ENCODE results near the gene GRAMD2B.
"Not testable (repeated sequence)": the region's sequence is repeated elsewhere in the genome, so short reads cannot be mapped to it uniquely, and the experiment has no call there.

The GRAMD2B gene

GRCh38 chr5:126435714-126436113, 12.5 kb downstream of the GRAMD2B start:
- no peak overlapping the region for H3K4me3 ChIP-seq (ENCODE audit: low read depth, low read length)
- H3K27ac ChIP-seq (ENCODE audit: low read depth, low read length): no peak overlapping the region
- H3K79me2 ChIP-seq (ENCODE audit: control insufficient read depth, insufficient read depth, low read length, unreplicated experiment): peaks cover 21% of the 10 kb centered on the region
- H3K27me3 ChIP-seq (ENCODE audit: insufficient read depth, low read length): no peaks in the 10 kb centered on the region
- peaks cover 9% of the 10 kb centered on the region for H3K4me1 ChIP-seq (ENCODE audit: control insufficient read depth, insufficient read depth, low read length, unreplicated experiment)
- H3K36me3 ChIP-seq (ENCODE audit: insufficient read depth, low read length): peaks cover 27% of the 10 kb centered on the region
- H2AFZ ChIP-seq (ENCODE audit: low read length, unreplicated experiment): no peak overlapping the region

GRCh38 chr5:126437721-126438120, 14.5 kb downstream of the GRAMD2B start:
- Histone ChIP-seq H3K36me3 (ENCODE audit: insufficient read depth, low read length) (peaks cover 27% of the 10 kb centered on the region), H3K4me3 (ENCODE audit: low read depth, low read length) (no peak overlapping the region), H3K27ac (ENCODE audit: low read depth, low read length) (no peak overlapping the region), H3K79me2 (ENCODE audit: control insufficient read depth, insufficient read depth, low read length, unreplicated experiment) (peaks cover 18% of the 10 kb centered on the region), H2AFZ (ENCODE audit: low read length, unreplicated experiment) (no peak overlapping the region), H3K4me1 (ENCODE audit: control insufficient read depth, insufficient read depth, low read length, unreplicated experiment) (peaks cover 9% of the 10 kb centered on the region), H3K27me3 (ENCODE audit: insufficient read depth, low read length) (no peaks in the 10 kb centered on the region)

- Histone ChIP-seq H3K27ac (ENCODE audit: low read depth, low read length) (no peak overlapping the region), H3K79me2 (ENCODE audit: control insufficient read depth, insufficient read depth, low read length, unreplicated experiment) (peaks cover 15% of the 10 kb centered on the region), H3K4me3 (ENCODE audit: low read depth, low read length) (no peak overlapping the region), H3K4me1 (ENCODE audit: control insufficient read depth, insufficient read depth, low read length, unreplicated experiment) (peaks cover 6% of the 10 kb centered on the region), H2AFZ (ENCODE audit: low read length, unreplicated experiment) (no peak overlapping the region), H3K27me3 (ENCODE audit: insufficient read depth, low read length) (no peaks in the 10 kb centered on the region), H3K36me3 (ENCODE audit: insufficient read depth, low read length) (peaks cover 27% of the 10 kb centered on the region)
These were observed 15.1 kb downstream of the GRAMD2B start for GRCh38 chr5:126438267-126438666.

DNA sequence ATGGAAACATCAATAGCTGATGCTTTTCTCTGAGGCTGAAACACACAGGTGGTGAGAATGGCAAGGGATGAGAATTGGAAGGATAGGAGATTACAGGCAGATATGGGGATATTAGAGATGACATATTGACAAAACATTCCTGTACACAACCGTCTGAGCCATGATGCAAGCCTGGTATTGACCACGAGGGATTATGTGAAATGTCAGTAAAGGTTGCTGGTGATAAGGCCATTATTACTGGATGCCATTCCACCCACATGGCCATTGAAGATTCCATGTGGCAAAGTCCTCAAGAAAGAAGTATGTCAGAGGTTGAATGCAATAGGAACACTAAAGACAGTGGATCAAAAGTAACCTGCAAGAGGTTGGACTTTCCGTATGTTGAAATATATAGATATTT, 15.7 kb downstream of the GRAMD2B start:
- Histone ChIP-seq H3K27me3 (ENCODE audit: insufficient read depth, low read length) (no peaks in the 10 kb centered on the region), H3K27ac (ENCODE audit: low read depth, low read length) (no peak overlapping the region), H3K4me1 (ENCODE audit: control insufficient read depth, insufficient read depth, low read length, unreplicated experiment) (peaks cover under 1% of the 10 kb centered on the region), H3K4me3 (ENCODE audit: low read depth, low read length) (no peak overlapping the region), H2AFZ (ENCODE audit: low read length, unreplicated experiment) (no peak overlapping the region), H3K36me3 (ENCODE audit: insufficient read depth, low read length) (peaks cover 27% of the 10 kb centered on the region), H3K79me2 (ENCODE audit: control insufficient read depth, insufficient read depth, low read length, unreplicated experiment) (peaks cover 11% of the 10 kb centered on the region)

GRCh38 chr5:126439724-126440123, 16.5 kb downstream of the GRAMD2B start:
- H3K27me3 ChIP-seq (ENCODE audit: insufficient read depth, low read length); H2AFZ ChIP-seq (ENCODE audit: low read length, unreplicated experiment); H3K4me3 ChIP-seq (ENCODE audit: low read depth, low read length); H3K27ac ChIP-seq (ENCODE audit: low read depth, low read length); H3K4me1 ChIP-seq (ENCODE audit: control insufficient read depth, insufficient read depth, low read length, unreplicated experiment): not testable (repeated sequence)
- Histone ChIP-seq H3K36me3 (ENCODE audit: insufficient read depth, low read length) (peaks cover 27% of the 10 kb centered on the region), H3K79me2 (ENCODE audit: control insufficient read depth, insufficient read depth, low read length, unreplicated experiment) (peaks cover 11% of the 10 kb centered on the region)

DNA sequence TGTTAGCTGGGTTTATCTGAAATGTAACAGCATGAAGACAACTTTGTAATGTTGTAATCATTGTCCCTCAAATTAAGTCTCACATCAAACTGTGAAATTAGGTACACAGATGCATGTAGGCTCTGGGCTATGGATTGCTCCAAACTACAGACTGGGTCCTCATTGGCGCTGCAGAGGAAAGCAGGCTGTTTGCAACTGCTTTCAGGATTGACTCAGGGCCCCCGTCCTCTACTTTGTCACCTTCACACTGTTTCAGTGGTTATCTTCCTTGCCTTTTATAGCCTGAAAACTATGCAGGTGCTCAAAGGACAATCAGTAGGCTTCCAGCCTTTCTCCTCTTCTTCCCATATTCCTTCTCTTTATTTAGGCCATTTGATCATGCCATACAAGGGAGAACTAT, 18.0 kb downstream of the GRAMD2B start:
- Histone ChIP-seq H3K27me3 (ENCODE audit: insufficient read depth, low read length) (no peaks in the 10 kb centered on the region), H3K4me1 (ENCODE audit: control insufficient read depth, insufficient read depth, low read length, unreplicated experiment) (peaks cover 9% of the 10 kb centered on the region), H2AFZ (ENCODE audit: low read length, unreplicated experiment) (no peak overlapping the region), H3K79me2 (ENCODE audit: control insufficient read depth, insufficient read depth, low read length, unreplicated experiment) (peaks cover 2% of the 10 kb centered on the region), H3K27ac (ENCODE audit: low read depth, low read length) (no peak overlapping the region), H3K4me3 (ENCODE audit: low read depth, low read length) (no peak overlapping the region), H3K36me3 (ENCODE audit: insufficient read depth, low read length) (peaks cover 20% of the 10 kb centered on the region)

DNA sequence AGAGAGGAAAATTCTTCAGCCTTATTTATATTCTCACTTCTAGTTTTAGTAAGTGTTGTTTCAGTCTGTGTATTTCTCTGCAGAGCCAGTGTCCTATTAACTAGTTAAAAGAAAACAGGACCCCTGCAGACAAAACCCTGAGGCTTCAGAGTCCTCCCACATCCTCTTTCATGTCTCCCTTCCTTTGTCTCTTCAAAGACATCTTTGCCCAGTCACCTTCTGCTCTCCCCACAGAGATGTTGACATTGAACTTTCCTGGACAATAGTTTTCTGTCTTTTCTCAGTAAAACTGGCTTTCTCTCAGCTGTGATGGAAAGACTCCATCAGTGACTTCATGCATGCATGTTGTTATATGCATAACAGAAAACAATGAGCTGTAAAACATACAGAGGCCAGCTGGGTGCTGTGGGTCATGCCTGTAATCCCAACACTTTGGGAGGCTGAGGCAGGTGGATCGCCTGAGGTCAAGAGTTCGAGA, 20.2 kb downstream of the GRAMD2B start:
- H3K27me3 ChIP-seq (ENCODE audit: insufficient read depth, low read length): no peaks in the 10 kb centered on the region
- no peak overlapping the region for H3K4me3 ChIP-seq (ENCODE audit: low read depth, low read length)
- H3K36me3 ChIP-seq (ENCODE audit: insufficient read depth, low read length): peaks cover 8% of the 10 kb centered on the region
- H3K27ac ChIP-seq (ENCODE audit: low read depth, low read length): no peak overlapping the region
- peaks cover 2% of the 10 kb centered on the region for H3K79me2 ChIP-seq (ENCODE audit: control insufficient read depth, insufficient read depth, low read length, unreplicated experiment)
- H2AFZ ChIP-seq (ENCODE audit: low read length, unreplicated experiment): no peak overlapping the region
- H3K4me1 ChIP-seq (ENCODE audit: control insufficient read depth, insufficient read depth, low read length, unreplicated experiment): peaks cover 19% of the 10 kb centered on the region

- Histone ChIP-seq H3K27ac (ENCODE audit: low read depth, low read length) (no peak overlapping the region), H3K4me1 (ENCODE audit: control insufficient read depth, insufficient read depth, low read length, unreplicated experiment) (peaks cover 19% of the 10 kb centered on the region), H3K36me3 (ENCODE audit: insufficient read depth, low read length) (peaks cover 3% of the 10 kb centered on the region; the same call in 1 of the 2 replicates), H3K27me3 (ENCODE audit: insufficient read depth, low read length) (no peaks in the 10 kb centered on the region), H3K4me3 (ENCODE audit: low read depth, low read length) (no peak overlapping the region), H3K79me2 (ENCODE audit: control insufficient read depth, insufficient read depth, low read length, unreplicated experiment) (peaks cover 6% of the 10 kb centered on the region), H2AFZ (ENCODE audit: low read length, unreplicated experiment) (no peak overlapping the region)
These were observed 20.9 kb downstream of the GRAMD2B start for GRCh38 chr5:126444137-126444536.

- peak overlapping the region; percentile 75 for H3K27ac ChIP-seq (ENCODE audit: low read depth, low read length)
- H3K79me2 ChIP-seq (ENCODE audit: control insufficient read depth, insufficient read depth, low read length, unreplicated experiment): peaks cover 10% of the 10 kb centered on the region
- no peak overlapping the region for H2AFZ ChIP-seq (ENCODE audit: low read length, unreplicated experiment)
- H3K27me3 ChIP-seq (ENCODE audit: insufficient read depth, low read length): no peaks in the 10 kb centered on the region
- peaks cover 3% of the 10 kb centered on the region; the same call in 1 of the 2 replicates for H3K36me3 ChIP-seq (ENCODE audit: insufficient read depth, low read length)
- H3K4me3 ChIP-seq (ENCODE audit: low read depth, low read length): peak overlapping the region; percentile 13; the same call in 1 of the 2 replicates
- peaks cover 30% of the 10 kb centered on the region for H3K4me1 ChIP-seq (ENCODE audit: control insufficient read depth, insufficient read depth, low read length, unreplicated experiment)
These were observed 22.4 kb downstream of the GRAMD2B start for GRCh38 chr5:126445502-126446174.

DNA sequence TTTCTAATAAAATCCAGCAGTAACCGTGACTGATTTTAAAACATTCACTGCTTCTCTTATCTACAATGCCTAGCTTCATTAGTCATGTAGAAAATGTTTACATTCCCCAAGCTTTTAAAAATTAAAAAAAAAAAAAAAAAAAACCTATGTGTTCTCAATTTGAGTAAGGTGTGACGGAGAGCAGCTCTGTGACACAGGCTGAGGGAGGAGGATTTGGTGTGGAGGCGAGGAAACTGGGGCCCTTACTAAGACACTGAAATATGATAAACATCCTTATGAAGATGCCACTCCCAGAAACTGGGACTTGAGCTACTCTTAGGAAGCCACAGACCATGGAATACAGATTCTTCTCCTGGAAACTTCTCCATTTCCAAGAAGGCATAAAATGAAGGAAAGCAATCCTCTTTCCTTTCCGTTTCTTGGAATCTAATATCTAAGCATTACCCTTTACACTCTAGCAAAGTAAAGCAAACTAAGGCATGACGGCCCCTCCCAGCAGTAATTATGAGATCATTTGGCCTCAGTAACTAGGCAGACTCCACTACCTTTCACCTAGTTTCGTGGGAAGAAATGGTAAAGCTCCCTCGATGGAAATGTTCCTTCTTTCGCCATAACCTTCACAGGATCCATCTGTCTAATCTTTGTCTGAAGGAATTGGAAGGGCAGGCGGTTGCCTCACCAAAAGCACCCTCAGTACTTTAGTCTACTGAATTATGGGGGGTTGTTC, 23.5 kb downstream of the GRAMD2B start:
- 0 out of 2 replicates have a peak, but pooled peaks cover 3% of the 10 kb centered on the region for H3K36me3 ChIP-seq (ENCODE audit: insufficient read depth, low read length)
- peak overlapping the region; percentile 13; the same call in 1 of the 2 replicates for H3K4me3 ChIP-seq (ENCODE audit: low read depth, low read length)
- H3K27ac ChIP-seq (ENCODE audit: low read depth, low read length): peak overlapping the region; percentile 75
- H3K4me1 ChIP-seq (ENCODE audit: control insufficient read depth, insufficient read depth, low read length, unreplicated experiment): peaks cover 30% of the 10 kb centered on the region
- no peaks in the 10 kb centered on the region for H3K27me3 ChIP-seq (ENCODE audit: insufficient read depth, low read length)
- peak overlapping the region; percentile 19 for H2AFZ ChIP-seq (ENCODE audit: low read length, unreplicated experiment)
- peaks cover 8% of the 10 kb centered on the region for H3K79me2 ChIP-seq (ENCODE audit: control insufficient read depth, insufficient read depth, low read length, unreplicated experiment)

All from ACC112 (cell line).